ENCODE measurements around the gene RYR1.

DNA sequence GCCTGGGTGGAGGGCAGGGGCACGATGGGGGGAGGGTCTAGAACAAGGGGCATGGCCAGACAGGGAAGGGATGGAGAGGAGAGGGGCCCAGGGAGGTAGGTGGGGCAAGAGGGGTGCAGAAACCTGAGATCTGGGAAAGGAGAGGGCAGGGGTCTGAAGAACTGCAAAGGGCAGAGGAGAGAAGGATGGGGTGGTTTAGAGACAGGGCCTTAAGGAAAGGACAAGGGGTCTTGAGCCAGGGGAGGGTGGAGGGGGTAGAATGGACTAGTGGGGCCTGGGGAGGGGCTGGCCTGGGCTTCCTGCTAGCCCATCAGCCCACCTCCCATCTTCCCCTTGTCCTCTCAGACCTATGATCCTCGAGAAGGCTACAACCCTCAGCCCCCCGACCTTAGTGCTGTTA is 72.5 kb downstream of the RYR1 start:
- TF ChIP-seq RAD21 (IDR thresholded peaks at IDR 0.05; ENCODE audit: low read length) = no peak
- no peak for TF ChIP-seq CTCF (IDR thresholded peaks at IDR 0.05)
- TF ChIP-seq, protein P1, sequence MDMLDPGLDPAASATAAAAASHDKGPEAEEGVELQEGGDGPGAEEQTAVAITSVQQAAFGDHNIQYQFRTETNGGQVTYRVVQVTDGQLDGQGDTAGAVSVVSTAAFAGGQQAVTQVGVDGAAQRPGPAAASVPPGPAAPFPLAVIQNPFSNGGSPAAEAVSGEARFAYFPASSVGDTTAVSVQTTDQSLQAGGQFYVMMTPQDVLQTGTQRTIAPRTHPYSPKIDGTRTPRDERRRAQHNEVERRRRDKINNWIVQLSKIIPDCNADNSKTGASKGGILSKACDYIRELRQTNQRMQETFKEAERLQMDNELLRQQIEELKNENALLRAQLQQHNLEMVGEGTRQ (IDR thresholded peaks at IDR 0.05; ENCODE audit: borderline replicate concordance, low read depth, low read length) = no peak
- TF ChIP-seq FOSL2 (IDR thresholded peaks at IDR 0.05; ENCODE audit: borderline replicate concordance, low read depth) = no peak
- no peak for TF ChIP-seq SMC3 (IDR thresholded peaks at IDR 0.05; ENCODE audit: low read depth, low read length)
- TF ChIP-seq RFX5 (IDR thresholded peaks at IDR 0.05; ENCODE audit: low read length) = no peak
- no peak for TF ChIP-seq YY1 (IDR thresholded peaks at IDR 0.05; ENCODE audit: low read depth)
- TF ChIP-seq POLR2AphosphoS5 (IDR thresholded peaks at IDR 0.05; ENCODE audit: low read depth, low read length) = no peak
- TF ChIP-seq NFIC (IDR thresholded peaks at IDR 0.05; ENCODE audit: borderline replicate concordance) = no peak
- TF ChIP-seq IRF3 (IDR thresholded peaks at IDR 0.05; ENCODE audit: low read depth, low read length) = no peak

Measured in SK-N-SH (cell line).